Choroid plexus epithelial cell (primary cell): ENCODE results near the gene TBX4.
"Not testable (repeated sequence)": the region's sequence is repeated elsewhere in the genome, so short reads cannot be mapped to it uniquely, and the experiment has no call there.

Source experiments
- DNase-seq: peaks from one replicate; pipeline ENCODE4 v3.0.0-alpha.2; 2010; ENCODE audit warnings: low read depth
- H3K4me3 ChIP-seq: 2 replicates; pipeline ENCODE4 v1.5.1; 2011; ENCODE audit warnings: low read depth, mild to moderate bottlenecking, control low read depth, low read length, moderate library complexity
- CTCF ChIP-seq: conservative IDR thresholded peaks from 2 replicates; pipeline ENCODE4 v1.5.1; 2011; ENCODE audit warnings: low read depth, mild to moderate bottlenecking, control low read depth, inconsistent platforms, low read length, moderate library complexity

TBX4 gene

GRCh38 chr17:61443475-61443882 is 8.7 kb upstream of the TBX4 start:
- H3K4me3 ChIP-seq, result no peak overlapping the region
- no peak for TF ChIP-seq CTCF
- no peak for DNase-seq

GRCh38 chr17:61444075-61444474 is 8.1 kb upstream of the TBX4 start:
- TF ChIP-seq CTCF, result no peak
- H3K4me3 ChIP-seq, result no peak overlapping the region
- no peak for DNase-seq

GRCh38 chr17:61444831-61445230 is 7.4 kb upstream of the TBX4 start:
- H3K4me3 ChIP-seq, result no peak overlapping the region
- no peak for DNase-seq
- no peak for TF ChIP-seq CTCF

- DNase-seq, result no peak
- TF ChIP-seq CTCF, result no peak
- no peak overlapping the region for H3K4me3 ChIP-seq
These were observed 4.9 kb upstream of the TBX4 start for GRCh38 chr17:61447358-61447757.

GRCh38 chr17:61448042-61448441 is 4.2 kb upstream of the TBX4 start:
- DNase-seq, result no peak
- TF ChIP-seq CTCF, result no peak
- H3K4me3 ChIP-seq, result no peak overlapping the region

- H3K4me3 ChIP-seq, result not testable (repeated sequence)
These were observed 3.1 kb upstream of the TBX4 start for GRCh38 chr17:61449140-61449539.

GRCh38 chr17:61449707-61450640 is 2.2 kb upstream of the TBX4 start:
- no peak overlapping the region for H3K4me3 ChIP-seq

More at GRCh38 chr17:61449140-61449539, 3.1 kb upstream of the TBX4 start:
- DNase-seq, result not testable (repeated sequence)

More at GRCh38 chr17:61449707-61450640, 2.2 kb upstream of the TBX4 start:
- no peak for DNase-seq
- no peak for TF ChIP-seq CTCF
